Activated CD8-positive, alpha-beta memory T cell treated with anti-CD3 and anti-CD28 coated beads, Interleukin-2, amount 50 U/mL, for 24 hours (primary cell): Measurements from ENCODE around the gene PLSCR3.
"Not testable (repeated sequence)": the region's sequence is repeated elsewhere in the genome, so short reads cannot be mapped to it uniquely, and the experiment has no call there.

Experiments
- DNase-seq: peaks from one replicate; pipeline ENCODE4 v3.0.0-alpha.2; 2020; ENCODE audit errors: extremely low read depth

The PLSCR3 gene

DNA sequence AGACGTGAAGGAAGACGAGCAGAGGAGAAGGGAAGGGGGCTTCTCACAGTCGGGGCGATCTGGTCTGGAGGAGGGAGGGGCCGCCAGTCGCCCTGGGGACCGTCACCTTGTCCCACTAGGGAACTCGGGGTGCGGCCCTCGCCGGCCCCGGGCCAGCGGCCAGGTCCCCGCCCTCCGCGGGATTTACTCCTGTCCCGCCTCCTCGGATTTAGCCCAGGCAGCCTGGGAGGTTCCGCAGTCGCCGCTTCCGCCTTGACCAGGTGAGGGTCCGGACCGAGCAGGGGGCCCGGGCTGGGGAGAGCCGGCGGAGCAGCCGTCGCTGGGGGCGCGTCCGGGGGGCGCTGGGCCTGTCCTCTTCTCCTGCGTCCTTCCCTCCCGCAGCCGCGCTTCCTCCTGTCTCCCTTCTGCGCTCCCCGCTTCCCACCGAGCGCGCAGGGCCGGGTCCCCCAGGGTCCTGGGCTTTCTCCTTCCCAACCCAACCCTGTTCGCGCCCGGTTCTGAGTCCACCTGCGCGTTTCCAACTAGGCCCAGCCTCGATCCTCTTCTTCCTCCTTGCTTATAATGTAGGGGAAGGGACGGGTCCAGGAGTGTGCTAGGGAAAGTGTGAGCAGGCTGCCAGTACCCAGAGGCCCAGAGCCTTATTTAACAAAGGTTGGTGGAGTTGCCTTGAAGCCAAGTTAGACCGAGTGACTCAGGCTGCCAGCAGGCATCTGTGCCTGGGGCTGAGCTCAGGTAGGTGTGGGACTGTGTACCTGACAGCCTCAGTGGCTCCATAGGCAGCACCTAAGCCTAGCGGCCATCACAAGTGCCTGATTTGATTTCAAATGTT lies 13.3 kb downstream of the PLSCR3 start, which contains the start of gene TNK1:
TSS of gene TNK1 (plus strand) at position 235 of the 829 bp plus-strand sequence. CDS start 1,838 bp downstream, outside the sequence.
- DNase-seq: no peak

DNA sequence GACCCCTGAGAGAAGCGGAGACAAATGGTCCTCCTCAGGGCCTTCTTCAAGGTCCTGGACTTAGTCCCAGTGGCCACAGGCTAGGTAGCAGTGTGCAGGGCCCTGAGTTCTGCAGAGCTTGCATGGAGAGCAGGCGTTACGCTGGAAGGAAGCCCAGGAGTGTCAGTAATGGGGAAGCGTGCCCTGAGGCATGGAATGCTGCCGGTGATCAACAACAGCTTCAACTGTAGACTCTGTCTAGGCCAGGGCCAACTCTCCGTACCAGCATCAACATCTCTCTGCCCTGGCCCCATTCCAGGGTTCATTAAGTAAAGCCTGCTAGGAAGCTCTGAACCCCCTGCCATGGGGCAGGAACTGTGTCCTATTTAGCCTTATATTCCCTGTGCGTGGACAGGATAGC lies 14.0 kb downstream of the PLSCR3 start:
- DNase-seq: no peak

DNA sequence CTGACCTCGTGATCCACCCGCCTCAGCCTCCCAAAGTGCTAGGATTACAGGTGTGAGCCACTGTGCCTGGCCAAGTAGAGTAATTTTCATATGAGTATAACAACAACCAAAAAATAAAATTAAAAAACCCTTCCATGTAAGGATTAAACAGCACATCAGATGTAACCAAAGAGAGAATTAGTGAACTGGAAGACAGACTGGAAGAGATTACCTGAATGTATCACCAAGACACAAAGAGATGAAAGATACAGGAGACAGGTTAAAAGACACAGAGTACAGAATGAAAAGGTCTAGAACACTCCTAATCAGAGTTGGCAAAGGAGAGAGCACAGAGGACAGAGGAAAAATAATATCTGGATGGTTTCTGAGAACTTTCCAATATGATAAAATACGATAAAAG lies 15.2 kb downstream of the PLSCR3 start:
- DNase-seq: no peak

DNA sequence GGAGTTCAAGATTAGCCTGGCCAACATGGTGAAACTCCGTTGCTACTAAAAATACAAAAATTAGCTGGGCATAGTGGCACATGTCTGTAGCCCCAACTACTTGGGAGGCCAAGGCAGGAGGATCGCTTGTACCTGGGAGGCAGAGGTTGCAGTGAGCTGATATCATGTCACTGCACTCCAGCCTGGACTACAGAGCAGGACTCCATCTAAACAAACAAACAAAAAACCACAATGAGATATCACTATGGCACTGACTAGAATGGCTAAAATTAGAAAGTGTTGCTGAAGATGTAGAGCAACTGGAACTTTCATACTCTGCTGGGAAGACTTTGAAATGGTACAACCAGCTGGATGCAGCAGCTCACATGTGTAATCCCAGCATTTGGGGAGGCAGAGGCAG lies 20.0 kb downstream of the PLSCR3 start:
- no peak for DNase-seq

DNA sequence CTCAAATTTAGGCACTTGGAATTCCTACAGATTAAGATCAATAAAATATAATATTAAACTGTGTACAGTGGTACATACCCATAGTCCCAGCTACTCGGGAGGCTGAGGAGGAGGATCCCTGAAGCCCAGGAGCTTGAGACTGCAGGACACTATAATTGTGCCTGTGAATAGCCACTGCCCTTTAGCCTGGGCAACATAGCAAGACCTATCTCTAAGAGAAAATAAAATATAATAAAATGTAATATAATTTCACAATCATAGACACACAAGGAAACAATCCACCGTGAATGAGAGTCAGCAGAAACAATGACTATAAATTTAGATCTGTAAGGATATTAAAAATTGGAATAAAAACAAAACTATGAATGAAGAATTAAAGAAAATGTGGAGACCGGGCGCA lies 23.5 kb downstream of the PLSCR3 start:
- no peak for DNase-seq

DNA sequence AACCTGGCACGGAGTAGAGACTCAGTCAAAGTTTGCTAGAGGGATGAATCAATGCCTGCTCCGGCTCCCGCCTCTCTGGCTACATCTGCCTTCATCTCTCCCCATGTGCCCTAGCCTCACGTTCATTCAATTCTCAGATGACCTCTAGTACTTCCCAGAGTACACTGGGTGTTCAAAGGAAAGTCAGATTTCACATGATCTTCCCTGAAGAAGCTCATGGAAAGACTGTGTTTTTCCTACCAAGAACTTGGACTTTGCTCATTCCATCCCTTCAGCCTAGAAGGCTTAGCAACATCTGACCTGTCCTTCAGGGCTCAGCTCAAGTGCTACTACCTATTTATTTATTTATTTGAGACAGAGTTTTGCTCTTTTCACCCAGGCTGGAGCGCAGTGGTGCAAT lies 24.5 kb downstream of the PLSCR3 start:
- no peak for DNase-seq

DNA sequence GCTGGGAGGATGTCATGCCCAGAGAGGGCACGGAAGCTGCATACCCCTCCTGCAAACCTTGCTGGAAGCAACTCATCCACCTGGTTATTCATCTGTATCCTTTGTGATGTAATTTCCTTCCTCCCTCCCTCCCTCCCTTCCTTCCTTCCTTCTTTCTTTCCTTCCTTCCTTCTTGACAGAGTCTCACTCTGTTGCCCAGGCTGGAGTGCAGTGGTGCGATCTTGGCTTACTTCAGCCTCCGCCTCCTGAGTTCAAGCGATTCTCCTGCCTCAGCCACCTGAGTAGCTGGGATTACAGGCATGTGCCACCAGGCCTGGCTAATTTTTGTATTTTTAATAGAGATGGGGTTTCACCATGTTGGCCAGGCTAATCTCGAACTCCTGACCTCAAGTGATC lies 25.7 kb downstream of the PLSCR3 start:
- DNase-seq: not testable (repeated sequence)

DNA sequence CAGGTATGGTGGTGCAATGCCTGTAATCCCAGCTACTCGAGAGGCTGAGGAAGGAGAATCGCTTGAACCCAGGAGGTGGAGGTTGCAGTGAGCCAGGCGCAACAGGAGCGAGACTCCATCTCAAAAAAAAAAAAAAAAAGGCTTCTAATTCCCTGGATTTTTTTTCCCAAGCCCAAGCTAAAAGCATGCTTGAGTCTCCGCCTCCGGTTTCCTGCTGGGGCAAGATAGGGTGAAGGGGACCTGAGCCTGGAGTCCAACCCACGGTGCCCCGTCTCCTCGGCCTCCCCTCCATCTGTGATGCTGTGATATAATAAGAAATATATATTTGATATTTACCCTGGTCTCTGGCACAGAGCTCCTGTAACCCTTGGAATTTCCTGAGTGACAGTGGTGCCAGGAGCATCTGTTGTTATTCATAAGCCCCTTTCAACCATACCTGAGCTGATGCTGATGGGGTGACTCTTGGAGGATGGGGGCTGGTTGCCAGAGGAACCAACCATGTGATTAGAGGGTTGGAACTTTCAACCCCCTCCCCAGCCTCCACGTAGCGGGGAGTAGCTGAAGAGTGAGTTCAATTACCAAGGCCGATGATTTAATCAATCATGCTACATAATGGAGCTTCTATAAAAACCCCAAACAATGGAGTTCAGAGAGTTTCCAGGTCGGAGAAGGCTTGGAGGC lies 26.3 kb downstream of the PLSCR3 start:
- DNase-seq: no peak

DNA sequence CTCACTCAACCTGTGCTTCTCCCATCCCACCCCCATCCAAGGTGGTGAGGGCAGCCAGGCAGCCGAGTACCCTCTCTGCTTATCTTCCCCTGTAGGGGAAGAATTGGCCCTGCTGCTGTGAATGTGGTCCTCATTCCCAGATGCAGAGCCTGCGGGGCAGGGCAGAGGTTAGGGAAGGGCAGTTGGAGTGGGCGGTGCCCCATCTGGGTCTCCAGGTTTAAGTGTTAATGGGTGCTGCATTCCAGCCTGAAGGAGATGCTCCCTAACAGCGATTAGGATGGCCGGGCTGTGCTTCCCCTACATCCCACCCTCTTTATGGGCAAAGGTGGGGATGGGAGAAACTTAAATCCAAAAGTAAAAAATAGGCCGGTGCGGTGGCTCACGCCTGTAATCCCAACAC lies 27.2 kb downstream of the PLSCR3 start:
- no peak for DNase-seq

DNA sequence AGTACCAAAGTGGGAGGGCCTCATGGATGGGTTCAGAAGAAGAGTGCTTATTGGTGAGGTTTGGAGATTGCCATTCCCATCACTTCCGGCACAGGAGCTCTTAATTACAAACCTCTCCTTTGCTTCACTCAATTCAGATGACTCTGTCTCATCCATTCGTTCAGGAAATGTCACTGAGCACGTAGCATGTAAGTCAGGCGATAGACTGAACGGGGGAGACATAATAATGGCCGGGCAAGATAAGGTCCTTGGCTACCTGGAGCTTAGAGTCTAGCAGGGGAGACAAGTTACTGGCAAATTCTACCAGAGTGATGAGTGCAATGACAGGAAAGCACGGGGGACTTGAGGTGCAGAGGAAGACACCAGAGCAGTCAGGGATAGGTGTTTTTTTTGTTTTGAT lies 28.4 kb downstream of the PLSCR3 start:
- not testable (repeated sequence) for DNase-seq

DNA sequence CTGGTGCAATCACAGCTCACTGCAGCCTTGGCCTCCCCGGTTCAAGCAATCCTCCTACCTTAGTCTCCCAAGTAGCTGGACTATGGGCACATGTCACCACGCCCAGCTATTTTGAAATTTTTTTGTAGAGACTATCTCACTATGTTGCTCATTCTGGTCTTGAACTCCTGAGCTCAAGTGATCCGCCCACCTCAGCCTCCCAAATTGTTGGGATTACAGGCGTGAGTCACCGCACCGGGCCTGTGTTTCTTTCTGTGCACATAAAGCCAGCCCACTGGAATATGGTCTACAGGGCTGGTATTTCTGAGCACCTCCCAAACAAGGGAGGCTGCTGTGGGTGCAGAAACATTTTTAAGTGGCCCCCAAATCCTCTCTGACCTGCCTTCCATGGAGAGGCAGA lies 31.0 kb downstream of the PLSCR3 start:
- no peak for DNase-seq

DNA sequence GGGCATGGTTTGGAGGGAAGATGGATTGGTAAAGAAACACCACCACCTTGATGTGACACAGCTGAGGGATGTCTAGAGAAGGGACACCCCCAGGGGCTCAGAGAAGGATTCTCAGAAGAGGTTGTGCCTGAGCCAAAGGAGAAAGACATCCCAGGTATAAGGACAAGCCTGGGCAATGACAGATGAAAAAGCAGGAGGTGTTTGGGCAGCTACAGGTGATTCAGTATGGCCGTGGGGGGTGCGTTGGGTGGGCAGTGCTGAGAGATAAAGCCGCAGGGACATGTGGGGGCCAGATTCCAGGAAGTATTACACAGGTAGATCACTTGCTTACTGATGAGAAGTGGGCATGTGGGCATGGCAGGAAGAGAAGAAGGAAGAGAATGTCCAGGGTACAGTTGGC lies 32.4 kb downstream of the PLSCR3 start:
- no peak for DNase-seq

DNA sequence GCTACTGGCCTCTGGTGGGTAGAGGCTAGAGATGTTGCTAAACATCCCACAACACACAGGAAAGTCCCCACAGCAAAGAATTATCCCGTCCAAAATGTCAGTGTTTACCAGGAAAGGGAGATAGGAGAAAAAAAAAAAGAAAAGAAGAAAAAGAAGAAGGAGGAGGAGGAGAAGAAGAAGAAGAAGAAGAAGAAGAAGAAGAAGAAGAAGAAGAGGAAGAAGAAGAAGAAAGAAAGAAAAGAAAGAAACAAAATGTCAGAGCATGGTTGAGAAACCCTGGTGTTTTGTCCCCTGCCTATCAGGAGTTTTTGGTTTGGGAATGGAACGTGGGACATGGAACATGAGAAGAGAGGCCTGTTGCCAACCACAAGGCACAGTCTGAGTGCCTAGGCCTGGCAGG lies 36.9 kb downstream of the PLSCR3 start:
- no peak for DNase-seq

DNA sequence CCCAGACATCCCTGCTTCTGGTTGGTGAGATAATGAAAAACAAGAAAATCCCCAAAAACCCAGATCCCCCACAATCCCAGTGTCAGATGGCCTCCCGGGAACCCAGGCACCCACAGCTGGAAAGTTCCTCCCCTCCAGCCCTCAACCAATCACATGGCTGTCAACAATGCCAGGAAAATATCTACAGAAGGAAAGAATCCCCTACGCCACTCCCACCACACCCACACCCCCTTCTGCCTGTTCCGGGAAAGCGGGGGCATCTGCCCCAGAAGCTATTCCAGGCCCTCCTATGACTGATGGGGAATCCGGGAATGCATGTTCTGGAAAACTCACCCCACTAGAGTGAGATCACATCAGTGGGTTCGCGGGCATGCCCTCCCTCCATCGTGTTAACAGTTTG lies 37.6 kb downstream of the PLSCR3 start:
- DNase-seq: no peak

DNA sequence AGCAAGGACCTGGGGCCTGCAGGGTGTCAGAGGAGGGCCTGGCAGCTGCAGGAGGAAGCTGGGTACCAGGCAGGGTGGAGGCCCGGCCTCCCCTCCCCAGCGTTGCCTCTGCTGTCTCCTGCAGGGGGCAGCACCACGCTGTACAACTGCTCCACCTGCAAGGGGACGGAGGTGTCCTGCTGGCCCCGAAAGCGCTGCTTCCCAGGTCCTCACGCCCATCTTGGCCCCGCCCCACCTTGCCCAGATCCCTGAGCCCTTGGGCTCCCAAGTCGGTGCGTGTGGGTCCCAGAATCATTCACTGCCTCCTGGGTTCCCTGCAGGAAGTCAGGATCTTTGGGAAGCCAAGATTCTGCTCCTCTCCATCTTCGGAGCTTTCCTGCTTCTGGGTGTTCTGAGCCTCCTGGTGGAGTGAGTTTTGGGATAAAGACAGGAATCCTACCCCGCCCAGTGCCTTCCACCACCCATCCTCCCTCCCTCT lies 38.2 kb downstream of the PLSCR3 start:
- peak; percentile 50 for DNase-seq

DNA sequence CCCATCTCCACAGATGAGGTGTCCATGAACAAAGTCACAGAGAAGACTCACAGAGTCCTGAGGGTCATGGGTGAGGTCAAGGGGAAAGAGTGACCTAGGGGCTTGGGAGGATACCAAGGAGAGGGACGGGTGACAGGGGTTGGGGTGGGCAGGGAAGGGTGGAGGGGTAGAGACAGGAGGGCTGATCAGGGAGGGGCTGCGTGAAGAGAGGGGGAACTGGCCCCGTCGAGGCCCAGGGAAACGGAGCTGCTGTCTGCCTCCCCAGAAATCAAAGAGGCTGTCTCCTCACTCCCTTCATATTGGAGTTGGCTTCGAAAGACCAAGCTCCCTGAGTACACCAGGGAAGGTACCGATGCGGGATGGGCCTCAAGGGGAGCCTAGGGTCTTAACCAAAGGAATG lies 38.8 kb downstream of the PLSCR3 start:
- DNase-seq: no peak

DNA sequence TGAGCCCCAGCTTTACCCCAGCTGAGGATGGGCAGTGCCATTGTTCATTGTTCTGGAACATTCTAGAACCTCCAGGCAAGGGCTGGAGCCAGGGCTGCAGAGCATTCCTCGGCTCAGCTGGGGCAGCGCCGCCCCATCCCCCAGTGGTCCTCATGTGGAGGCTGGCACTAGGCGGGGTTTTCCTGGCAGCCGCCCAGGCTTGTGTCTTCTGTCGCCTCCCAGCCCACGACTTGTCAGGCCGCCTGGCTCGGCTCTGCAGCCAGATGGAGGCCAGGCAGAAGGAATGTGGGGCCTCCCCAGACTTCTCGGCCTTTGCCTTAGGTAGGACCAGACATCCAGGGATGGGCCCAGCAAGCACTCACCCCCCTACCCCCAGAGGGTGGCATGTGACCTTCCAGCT lies 39.3 kb downstream of the PLSCR3 start, which contains the start of gene TMEM95:
TSS of gene TMEM95 (plus strand) at position 104 of the 400 bp plus-strand sequence. CDS start at position 153, 49 bp downstream.
- no peak for DNase-seq

DNA sequence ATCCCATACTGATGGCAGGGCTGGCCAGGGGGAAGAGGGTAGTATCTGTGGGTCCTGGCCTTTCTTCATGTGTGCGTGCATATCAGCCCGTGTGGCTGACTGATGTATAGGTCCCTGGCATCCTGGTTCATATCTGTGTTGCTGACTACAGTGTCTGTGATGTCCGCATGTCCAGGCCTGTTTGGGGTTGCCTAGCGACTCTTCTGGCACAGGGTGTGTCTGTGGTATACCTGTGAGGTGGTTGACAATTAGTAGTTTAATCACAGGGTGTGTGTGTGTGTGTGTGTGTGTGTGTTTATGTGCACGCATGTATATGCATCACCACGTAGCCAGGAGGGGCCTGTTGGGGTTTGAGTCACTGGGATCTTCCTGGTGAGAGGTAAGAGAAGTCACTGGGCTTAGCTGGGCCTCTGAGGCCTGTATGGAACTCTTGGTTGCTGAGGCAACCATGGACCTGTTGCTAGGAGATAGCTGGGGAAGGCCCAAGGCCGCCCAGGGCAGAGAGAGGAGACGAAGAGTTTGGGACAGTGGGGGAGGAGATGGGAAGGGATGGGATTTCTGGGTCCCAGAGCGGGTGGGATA lies 40.0 kb downstream of the PLSCR3 start:
- DNase-seq: no peak

DNA sequence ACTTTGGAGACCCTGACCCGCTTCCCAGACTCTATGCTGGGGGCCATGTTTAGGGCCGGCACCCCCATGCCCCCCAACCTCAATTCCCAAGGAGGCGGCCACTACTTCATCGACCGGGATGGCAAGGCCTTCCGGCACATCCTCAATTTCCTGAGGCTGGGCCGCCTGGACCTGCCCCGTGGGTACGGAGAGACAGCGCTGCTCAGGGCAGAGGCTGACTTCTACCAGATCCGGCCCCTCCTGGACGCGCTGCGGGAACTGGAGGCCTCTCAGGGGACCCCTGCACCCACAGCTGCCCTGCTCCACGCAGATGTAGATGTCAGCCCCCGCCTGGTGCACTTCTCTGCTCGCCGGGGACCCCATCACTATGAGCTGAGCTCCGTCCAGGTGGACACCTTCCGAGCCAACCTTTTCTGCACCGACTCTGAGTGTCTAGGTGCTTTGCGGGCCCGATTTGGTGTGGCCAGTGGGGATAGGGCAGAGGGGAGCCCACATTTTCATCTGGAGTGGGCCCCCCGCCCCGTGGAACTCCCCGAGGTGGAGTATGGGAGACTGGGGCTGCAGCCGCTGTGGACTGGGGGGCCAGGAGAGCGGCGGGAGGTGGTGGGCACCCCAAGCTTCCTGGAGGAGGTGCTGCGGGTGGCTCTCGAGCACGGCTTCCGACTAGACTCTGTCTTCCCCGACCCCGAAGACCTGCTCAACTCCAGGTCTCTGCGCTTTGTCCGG lies 41.3 kb downstream of the PLSCR3 start:
- DNase-seq: no peak

DNA sequence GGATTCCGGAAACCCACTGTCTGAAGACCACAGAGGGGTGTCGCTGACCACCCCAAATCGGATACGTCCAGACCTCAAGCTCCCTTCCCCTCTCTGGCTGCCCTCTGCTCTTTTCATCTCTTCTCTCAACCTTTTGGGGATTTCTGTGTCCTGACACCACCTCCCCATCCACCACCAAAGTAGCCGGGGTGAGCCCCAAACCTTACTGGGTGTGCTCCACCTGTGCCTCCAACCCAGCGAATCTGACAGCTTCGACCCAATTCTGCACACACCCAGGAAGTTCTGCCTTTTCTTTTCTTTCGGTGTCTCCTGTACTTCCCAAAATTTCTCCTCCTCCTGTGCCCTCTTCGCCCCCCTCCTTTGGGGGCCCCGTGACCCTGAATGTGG lies 41.8 kb downstream of the PLSCR3 start:
- no peak for DNase-seq

DNA sequence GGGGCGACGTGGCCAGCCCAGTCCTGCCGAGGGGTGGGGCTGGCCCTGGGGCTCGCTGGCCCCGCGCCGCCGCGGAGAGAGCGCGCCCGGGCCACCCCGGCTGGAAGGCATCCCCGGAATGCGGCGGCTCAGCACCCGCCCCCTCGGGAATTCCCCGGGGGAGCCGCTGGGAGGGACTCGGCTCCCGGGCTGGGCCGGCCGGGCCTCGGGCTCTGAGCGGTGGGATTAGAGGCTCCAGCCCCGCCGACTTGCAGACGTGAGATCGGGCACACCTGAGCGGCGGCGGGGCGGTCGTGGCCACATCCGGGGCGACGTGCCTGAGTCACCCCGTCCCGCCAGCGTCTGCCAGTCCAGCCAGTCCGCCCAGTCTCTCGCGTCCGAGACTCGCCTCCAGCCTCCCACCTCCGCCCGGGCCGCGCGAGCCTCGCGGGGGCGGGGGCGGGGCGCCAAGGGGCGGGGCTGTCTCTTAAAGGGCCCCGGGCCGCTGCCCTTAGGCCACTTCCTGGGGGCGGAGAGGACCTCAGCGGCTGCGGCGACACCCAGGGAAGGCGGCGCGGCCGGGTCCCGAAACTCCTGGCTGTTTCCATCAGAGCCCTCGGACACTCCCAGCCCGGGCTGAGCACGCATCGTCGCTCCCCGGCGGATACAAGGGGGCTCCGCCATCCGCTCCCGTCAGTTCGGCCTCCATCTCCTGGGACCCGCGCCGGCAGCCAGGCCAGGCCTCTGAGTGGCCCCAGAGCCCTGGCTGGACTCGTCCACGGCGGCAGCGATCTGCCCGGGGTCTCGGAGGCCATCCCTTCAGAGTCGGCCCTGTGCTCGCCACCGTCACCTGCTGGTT lies 42.4 kb downstream of the PLSCR3 start, which contains the start of gene KCTD11:
TSS of gene KCTD11 (plus strand) at position 498 of the 838 bp plus-strand sequence.
- DNase-seq: no peak
